ACHN (cell line): Measurements from ENCODE around the gene MCC.
"Not testable (repeated sequence)": the region's sequence is repeated elsewhere in the genome, so short reads cannot be mapped to it uniquely, and the experiment has no call there.

ENCODE experiments used
- DNase-seq: peaks from one replicate; pipeline ENCODE4 v3.0.0-alpha.2; 2015
- in situ Hi-C: cut with HindIII; loops from 2 replicates; pipeline ENCODE4 v1.10.0; 2017; ENCODE audit warnings: low sequenced_read_pairs, low pct_ligation_motif_present, low pct_unique_long_range_greater_than_20kb

Gene MCC

DNA sequence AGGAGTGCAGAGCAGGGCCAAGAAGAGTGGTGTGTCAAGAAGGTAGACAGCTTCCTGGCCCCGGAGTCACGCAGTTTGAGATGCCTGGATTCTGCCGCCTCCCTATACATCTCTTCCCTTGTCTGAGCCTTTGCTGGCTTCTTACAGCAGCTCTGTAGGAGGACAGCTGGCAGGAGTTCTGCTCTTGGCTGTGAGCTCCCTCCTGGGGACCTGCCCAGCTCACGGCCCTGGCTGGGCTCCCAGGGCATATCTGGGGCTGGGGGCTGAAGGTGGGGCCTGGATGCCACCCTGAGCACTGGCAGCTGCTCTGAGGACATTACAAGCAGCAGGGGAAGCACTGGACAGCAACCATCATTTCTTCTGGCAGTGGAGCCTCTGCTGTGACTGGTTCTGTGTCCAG is 52.7 kb downstream of the MCC start:
- DNase-seq = no peak
- in situ Hi-C loops = no loop called here

DNA sequence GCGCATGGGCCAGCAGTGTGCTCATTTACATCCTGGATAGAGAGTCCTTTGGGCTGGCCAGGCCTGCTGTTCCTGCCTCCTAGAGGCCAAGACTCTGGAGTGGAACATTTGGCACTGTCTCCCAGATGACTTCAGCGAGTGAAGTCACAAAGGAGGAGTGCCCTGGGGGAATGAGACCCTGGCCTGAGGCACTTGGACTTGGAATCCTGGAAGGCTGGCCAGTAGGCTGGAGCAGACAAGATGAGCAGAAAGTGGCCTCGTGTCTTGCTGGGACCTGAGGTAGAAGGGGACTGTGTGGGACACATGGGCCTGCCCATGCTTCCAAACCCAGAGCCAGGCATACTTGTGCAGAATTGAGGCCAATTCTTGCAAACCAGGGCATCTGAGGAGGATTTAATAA is 53.4 kb downstream of the MCC start, which contains the start of gene TSSK1B:
TSSK1B (minus strand) TSS at position 101 of the 400 bp plus-strand sequence. CDS start 150 bp downstream, outside the sequence.
- DNase-seq = no peak
- in situ Hi-C loops = no loop called here

DNA sequence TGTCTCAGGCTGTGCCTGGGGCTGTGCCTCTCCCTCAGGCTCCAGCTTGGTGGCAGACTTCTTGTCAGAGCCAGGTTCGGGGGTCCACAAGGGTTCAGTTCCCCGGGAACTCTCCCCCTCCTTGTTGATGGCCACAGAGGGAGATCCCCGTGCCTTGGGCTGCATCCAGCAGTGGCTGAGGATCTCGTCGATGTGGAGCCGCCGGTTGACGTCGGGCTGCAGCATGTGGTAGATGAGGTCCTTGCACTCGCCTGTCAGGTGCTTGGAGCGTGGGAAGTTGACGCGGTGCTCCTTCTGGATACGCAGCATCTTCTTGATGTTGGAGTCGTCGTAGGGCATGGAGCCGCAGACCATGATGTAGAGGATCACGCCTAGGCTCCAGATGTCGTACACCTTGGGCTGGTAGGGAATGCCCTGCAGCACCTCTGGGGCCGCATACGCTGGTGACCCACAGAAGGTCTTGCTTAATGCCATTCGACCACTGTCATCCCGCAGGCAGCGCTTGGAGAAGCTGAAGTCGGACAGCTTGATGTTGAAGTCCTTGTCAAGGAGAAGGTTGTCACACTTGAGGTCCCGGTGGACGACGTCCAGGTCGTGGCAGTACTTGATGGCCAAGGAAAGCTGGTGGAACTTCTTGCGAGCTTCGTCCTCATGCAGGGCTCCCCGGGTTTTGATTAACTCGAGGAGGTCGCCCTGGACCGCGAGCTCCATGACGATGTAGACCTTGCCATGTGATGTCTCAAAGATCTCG is 54.2 kb downstream of the MCC start:
- in situ Hi-C loops = no loop called here

DNA sequence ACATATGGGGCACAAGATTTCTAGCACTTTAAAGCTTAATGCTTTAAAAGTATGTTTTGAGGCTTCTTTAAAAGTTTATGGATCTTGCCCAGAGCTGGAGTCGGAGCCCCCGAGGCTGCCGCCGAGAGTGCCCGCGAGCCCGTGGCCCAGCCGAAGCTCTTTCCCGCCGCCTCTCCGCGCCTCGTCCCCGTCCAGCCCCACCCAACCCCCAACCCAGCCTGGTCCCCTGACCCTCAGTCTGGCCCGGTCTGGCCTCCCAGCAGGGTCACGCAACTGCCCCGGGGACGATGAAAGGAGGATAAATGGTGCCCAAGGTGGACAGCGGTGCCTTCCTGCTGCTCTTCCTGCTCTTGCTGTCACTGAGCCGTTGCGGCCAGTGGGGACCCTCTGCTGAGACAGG is 55.2 kb downstream of the MCC start:
- DNase-seq = no peak
- in situ Hi-C loops = no loop called here

More for the DNA sequence above, 54.2 kb downstream of the MCC start:
- DNase-seq = no peak

DNA sequence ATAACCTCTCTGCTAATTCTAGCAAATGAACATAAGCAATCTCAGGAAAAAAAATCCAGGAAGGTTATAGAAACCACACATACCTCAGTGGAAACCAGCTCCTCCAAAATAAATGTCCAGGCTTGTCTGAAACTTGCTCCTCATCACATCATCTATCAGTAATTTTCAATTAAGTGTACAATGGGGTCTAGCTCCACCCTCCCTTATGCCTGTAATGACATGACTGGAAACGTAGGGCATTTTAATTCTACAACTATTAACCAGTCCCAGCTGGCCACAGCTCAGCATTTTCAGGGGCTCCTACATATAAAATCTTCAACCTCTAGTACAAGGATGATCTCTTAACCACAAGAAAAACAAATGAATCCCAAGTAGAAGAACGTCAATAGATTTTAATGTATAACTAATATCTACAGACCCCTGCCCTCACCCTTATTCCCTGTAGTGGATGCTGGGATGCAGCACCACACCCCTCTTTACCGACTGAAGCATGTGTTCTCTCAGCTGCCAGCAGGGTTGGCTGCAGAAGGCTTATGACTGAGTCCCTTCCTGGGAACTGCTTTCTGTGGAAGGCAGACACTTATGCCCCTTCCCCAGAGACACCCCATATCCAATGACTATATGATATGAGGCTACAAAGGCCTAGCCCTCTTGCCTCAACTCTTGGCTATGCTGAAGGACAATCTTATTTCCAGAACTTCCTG is 60.2 kb downstream of the MCC start:
- no peak for DNase-seq
- in situ Hi-C loops = no loop called here

DNA sequence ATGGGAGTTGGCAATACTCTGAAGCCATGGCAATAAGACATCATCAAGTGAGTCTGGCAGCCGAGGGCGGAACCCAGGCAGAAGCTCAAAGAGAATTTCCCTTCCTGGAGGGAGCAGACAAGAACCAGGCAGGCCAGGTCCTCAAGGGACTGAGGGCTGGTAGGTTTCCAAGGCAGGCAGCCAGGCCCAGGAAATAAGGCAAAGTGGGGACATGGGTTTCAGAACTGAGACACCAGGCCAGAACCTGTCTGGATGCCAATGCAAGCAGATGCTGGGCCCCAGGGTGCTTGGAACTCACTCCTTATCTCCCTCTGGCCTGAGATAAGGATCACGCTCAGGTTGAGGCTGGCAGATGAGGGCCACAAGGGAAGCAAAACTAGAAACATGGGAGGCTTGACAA is 62.3 kb downstream of the MCC start:
- in situ Hi-C loops = no loop called here
- no peak for DNase-seq

DNA sequence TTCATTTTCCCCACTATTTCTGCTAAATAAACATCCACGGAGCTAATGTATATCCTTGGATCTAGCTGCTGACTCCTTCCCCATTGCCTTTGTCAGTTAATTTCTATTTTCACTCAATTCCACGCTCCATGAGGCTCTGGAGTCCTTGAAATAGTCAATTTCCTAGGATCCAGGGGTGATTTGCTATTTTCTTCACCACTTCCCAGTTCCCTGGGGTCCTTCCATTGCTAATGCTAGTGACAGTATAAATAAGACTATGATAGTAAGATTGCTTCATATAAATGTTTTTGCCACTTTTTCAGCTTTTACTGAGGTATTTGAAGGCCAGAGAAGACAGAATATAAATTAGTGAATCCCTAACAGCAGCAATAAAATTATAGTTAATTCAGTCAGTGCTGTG is 66.6 kb downstream of the MCC start:
- no peak for DNase-seq
- in situ Hi-C loops = no loop called here

DNA sequence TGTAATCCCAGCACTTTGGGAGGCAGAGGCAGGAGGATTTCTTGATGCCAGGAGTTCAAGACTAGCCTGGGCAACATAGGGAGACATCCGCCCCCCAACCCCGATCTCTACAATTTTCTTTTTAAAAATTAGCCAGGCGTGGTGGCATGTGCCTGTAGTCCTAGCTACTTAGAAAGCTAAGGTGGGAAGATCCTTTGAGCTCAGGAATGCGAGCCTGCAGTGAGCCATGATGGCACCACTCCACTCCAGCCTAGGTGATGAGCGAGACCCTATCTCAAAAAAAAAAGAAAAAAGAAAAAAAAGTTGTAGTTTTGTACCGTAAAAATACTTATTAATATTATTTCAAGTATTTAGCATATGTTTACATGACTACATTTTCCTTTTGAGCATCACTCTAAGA is 82.7 kb downstream of the MCC start:
- DNase-seq = no peak
- in situ Hi-C loops = no loop called here

DNA sequence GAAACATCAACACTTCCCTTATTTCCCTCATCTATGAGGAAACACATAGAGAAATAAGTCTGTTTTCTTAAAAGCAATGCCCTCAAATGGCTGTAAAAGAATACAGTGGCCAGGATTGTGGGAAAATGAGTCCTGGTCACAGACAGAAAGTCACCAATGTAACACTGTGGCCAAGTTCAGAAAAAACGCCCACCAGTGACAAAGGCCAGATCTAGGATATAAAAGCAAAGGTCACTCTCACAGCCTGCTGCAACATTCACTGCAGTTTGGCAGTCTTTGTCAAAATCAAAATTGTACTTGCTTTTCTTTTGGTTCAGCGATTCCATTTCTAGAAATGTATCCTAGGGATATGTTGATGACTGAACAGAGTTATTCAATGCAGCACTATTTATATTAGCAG is 84.0 kb downstream of the MCC start:
- DNase-seq = no peak
- in situ Hi-C loops = no loop called here

DNA sequence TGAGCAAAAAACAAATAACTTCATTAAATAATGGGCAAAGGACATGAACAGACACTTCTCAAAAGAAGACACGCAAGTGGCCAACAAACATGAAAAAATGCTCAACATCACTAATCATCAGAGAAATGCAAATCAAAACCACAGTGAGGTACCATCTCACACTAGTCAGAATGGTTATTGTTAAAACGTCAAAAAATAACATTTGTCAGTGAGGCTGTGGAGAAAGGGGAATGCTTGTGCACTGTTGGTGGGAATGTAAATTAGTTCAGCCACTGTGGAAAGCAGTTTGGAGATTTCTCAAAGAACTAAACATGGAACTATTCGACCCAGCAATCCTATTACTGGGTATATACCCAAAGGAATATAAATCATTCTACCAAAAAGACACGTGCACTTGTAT is 90.3 kb downstream of the MCC start:
- in situ Hi-C loops = not testable (repeated sequence)

DNA sequence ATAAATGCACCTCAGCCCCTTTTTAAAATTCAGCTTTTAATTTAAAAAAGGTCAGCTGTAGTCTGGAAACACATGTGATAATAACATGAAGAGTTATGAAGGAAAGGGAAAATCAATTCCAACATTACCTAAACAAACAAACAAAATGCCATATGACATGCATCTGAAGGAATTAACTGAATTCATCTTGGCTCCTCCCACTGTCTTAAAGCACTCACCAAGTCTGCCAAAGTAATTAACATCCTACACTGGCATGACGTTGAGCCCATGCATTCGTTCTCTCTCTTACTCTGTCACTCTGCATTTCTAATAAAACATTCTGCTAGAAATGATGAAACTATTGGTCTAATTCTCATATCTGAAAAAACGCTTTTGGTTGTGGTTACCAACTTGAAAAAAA is 91.2 kb downstream of the MCC start:
- in situ Hi-C loops = no loop called here
- DNase-seq = no peak

More for the DNA sequence above, 90.3 kb downstream of the MCC start:
- not testable (repeated sequence) for DNase-seq

DNA sequence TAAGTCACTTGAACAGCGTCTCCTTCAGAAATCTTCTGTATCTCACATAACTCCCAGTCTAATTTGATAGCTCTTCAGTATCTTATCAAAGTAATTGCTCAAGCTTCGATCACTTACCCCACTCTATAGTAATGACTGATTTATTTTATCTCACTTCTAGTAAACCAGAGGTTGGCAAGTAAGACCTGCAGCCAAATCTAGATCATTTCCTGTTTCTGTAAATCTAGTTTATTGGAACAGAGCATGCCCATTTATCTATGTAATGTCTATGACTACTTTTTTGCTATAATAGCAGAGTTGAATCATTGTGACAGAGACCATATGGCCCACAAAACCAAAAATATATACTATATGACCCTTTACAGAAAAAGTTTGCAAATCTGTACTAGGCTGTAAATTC is 93.6 kb downstream of the MCC start:
- in situ Hi-C loops = no loop called here
- no peak for DNase-seq

DNA sequence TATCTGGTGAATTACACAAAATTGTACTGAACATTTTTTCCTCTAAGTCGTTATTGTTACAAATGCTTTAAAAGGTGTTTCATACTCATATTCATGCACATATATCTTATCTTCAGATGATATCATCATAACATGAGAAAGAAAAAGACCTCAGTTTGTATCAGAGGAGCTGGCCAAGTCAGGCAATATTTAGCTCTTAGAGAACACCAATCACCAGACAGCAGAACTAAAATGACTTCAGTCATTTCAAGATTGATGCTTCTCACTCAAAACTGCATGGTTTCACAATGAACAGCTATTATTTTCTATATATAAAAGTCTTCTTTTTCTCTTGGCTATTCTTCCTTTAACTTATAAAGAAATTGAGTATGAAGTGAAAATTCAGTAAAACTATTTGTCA is 98.0 kb downstream of the MCC start:
- in situ Hi-C loops = no loop called here
- no peak for DNase-seq

DNA sequence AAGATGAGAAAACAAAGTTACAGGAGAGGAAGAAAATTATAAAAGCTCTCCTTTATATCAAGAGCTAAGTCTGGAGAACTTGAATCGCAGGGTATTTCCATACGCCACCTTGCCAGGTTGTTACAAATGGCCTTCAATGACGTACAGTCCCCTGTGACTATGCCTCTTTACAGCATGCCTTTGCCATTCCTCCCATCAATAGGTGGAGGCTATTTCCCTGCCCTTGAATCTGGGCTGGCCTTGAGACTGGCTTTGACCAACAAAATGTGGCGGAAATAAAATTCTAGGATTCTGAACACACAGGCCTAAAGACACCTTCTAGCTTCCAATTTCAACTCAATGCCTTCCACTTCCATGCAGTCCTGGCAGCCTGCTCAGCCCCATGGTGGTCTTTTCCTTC is 99.1 kb downstream of the MCC start:
- in situ Hi-C loops = no loop called here

DNA sequence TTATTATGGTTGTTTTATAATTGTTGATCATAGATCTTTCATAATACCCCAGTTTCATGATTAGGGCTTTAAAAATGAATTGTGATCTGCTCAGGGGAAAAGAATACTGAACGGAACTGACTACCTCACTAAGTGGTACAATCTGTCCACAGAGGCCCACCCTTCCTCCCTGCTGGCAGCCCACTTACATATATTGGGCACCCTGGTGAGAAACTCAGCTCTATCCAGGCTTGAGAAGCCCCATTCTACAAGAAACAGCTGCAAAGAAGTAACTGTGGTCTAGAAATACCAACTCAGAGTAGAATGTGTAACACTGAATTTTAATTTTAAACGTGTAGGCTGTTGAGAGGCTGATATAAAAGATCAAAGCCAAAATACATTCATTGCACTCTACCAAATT is 100.4 kb downstream of the MCC start:
- in situ Hi-C loops = no loop called here

More for the DNA sequence above, 99.1 kb downstream of the MCC start:
- DNase-seq = no peak

DNA sequence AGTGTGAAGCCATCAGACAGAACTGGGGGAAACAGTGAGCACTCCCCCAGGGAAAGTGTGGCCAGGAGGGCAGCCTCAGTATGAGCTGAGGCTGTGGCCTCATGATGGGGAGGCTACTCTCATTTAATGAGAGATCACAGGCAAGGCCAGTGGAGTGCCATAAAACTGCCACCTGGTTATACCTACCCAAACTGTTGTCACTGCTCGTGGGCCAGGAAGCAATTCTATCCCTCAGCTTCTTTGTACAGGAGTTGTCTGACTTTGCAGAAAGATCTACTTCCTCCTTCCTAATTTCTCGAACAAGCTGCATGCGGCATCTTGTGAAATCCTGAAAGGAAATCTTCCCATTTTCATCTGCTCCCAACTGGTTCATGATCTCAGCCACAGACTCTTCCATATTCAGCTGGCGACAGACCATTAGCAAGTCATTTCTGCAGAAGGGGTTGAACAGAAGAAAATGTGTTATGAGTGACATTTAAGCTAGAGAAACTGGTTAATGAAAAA is 103.4 kb downstream of the MCC start:
- DNase-seq = no peak
- in situ Hi-C loops = no loop called here

More for the DNA sequence above, 100.4 kb downstream of the MCC start:
- no peak for DNase-seq

DNA sequence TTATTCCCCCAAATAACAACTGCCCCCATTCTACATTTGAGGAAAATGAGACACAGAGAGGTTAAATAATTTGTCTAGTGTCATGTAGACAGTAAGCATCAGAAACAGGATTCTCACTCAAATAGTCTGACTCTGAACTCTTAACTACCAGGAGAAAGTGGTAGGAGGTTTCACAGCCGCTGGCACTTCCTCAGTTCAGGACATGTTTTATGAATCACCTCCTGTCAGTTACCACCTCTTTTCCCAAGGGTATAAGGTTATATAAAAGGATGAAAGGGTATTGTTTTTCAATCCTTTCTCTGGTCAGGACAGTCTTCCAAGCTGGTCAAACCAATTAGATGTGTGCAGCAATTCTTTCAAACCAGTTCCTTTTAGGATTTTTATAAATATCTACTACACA is 105.5 kb downstream of the MCC start:
- in situ Hi-C loops = no loop called here
- no peak for DNase-seq

DNA sequence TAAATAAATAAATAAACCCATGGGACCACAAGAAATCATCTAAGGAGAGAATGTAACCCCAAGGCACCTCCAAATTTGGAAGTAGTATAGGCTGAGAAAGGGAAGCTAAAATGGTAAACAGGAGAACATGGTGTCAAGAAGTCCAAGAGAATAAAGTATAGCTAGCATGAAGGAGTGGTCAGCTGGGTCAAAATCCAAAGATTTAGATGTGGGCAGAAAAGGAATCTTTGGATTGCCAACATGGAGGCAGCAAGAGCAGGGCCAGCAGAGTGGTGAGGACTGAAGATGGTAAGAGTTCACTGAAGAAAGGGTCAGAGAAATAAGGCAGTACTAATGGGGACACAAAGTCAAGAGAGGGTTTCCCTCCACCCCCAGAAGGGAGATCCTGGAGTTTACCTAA is 106.5 kb downstream of the MCC start:
- no peak for DNase-seq
- in situ Hi-C loops = no loop called here

DNA sequence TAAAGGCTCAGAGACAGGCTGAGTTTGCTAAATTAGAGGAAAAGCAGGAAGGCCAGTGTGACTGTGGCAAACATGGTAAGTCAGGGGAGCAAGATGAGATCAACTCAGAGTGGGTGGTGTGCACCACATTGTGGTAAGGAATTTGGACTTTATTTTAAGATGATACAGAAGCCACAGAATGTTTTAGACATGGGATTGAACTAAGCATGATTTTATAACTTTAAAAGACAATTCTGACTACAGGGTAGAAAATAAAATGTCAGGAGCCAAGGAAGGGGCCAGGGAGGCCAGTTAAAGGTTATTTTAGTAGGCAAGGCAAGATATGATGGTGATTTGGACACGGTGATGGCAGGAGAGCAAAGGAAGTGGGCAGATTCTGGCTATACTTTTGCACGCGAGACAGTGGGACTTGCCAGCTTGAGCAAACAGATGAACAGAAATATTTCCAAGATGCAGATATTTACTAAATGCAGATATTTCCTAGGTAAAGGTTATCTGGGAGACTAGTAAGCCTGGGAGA is 107.4 kb downstream of the MCC start:
- no peak for DNase-seq
- in situ Hi-C loops = no loop called here
